ENCODE results near the gene HDAC5. TPM values are rescaled to one million over a fixed set of nuclear protein-coding genes. Genes with fewer than 3 reads are reported as not detected.
A peak's percentile ranks its signal among the peaks of the same experiment; 100 is the strongest.

HDAC5 gene
- total RNA-seq, 1 donor, result 36.7 TPM

- DNase-seq (ENCODE audit: low read depth), result peak; percentile 85
- TF ChIP-seq CTCF (IDR thresholded peaks at IDR 0.05; ENCODE audit: insufficient read depth, low read depth, low read length), result peak; percentile 9
Observed at GRCh38 chr17:44097110-44097958, 26.1 kb downstream of the HDAC5 start.

DNA sequence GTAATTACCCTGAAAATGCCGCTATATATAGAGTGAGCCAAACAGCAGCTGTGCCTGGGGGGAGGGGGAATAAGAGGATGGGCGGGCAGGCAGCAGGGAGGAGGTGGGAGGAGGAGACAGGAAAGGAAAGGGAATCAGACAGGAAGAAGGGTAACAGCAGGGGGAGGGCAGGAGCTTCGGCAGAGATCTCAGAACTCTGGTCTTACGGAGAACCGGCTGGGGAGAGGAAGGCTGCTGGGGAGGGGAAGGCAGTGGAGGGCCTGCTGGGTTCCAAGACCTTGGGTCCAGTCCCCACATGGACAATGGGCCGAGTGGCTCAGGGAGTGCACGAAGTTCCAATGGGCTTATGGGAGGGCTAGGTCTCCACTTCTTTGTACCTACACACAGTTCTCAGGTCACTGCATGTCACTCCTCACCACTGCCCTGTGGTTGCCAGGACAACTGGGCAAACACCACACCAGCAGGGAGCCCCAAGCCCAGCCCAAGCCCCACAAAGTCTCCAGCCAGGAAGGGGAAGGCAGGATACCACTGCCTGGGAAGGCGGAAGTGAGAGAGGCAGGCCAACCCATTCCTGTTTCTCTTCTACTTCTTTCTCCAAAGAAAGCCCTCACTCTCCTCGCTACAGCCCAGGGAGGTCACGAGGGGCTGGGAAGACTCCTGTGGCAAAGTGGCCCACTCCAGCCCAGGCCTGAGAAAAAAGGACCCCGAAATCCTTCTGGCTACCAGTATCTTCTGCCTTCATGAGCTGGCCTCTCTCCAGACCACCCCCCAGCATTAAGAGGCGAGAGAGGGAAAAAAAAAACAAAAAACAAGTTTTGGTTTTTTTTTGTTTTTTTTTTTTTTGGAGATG is 27.6 kb downstream of the HDAC5 start:
- H3K4me3 ChIP-seq (ENCODE audit: low read depth, low read length), result peak overlapping the region; percentile 40
- TF ChIP-seq CTCF (IDR thresholded peaks at IDR 0.05; ENCODE audit: insufficient read depth, low read depth, low read length), result peak; percentile 44
- DNase-seq (ENCODE audit: low read depth), result peak; percentile 96

More at GRCh38 chr17:44097110-44097958, 26.1 kb downstream of the HDAC5 start:
- H3K4me3 ChIP-seq (ENCODE audit: low read depth, low read length), result no peak overlapping the region

DNA sequence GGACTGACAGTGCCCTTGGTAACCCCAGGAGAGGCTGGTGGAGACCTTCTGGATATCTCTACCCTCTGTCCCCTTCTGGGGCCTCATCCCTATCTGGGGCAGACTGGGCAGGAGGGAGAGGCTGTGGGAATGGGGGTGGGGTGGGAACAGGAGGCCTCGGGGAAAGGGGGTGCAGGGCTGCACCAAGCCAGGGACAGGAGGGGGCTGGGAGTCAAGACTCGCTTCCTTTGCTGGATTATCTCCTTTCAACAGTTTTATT is 28.1 kb downstream of the HDAC5 start:
- no peak for DNase-seq (ENCODE audit: low read depth)
- H3K4me3 ChIP-seq (ENCODE audit: low read depth, low read length), result no peak overlapping the region
- TF ChIP-seq CTCF (IDR thresholded peaks at IDR 0.05; ENCODE audit: insufficient read depth, low read depth, low read length), result no peak

DNA sequence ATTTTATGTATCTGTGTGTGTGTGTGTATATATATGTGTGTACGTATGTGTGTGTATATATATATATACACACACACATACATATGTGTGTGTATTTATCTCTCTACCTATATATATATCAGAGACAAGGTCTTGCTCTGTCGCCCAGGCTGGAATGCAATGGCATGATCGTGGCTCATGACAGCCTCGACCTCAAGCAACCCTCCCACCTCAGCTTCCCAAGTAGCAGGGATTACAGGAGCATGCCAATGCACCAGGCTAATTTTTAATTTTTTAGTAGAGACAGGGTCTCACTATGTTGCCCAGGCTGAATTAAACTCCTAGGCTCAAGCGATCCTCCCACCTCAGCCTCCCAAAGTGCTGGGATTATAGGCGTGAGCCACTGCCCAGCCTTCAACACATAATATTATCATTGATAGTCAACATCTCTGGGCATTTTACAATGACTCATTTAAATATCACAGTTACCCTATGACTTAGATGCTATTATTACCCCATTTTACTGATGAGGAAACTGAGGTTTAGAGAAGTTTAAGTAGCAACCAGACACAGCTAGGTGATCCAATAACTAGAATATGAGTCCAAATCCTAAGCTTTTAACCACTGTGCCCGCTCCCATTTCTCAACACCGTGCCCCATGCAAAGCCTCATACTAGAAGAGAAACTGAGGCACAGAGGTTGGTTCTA is 28.6 kb downstream of the HDAC5 start:
- H3K4me3 ChIP-seq (ENCODE audit: low read depth, low read length), result no peak overlapping the region
- no peak for TF ChIP-seq CTCF (IDR thresholded peaks at IDR 0.05; ENCODE audit: insufficient read depth, low read depth, low read length)
- no peak for DNase-seq (ENCODE audit: low read depth)

GRCh38 chr17:44093231-44093900 is 30.1 kb downstream of the HDAC5 start:
- no peak for DNase-seq (ENCODE audit: low read depth)
- no peak for TF ChIP-seq CTCF (IDR thresholded peaks at IDR 0.05; ENCODE audit: insufficient read depth, low read depth, low read length)
- no peak overlapping the region for H3K4me3 ChIP-seq (ENCODE audit: low read depth, low read length)

- no peak overlapping the region for H3K4me3 ChIP-seq (ENCODE audit: low read depth, low read length)
- no peak for TF ChIP-seq CTCF (IDR thresholded peaks at IDR 0.05; ENCODE audit: insufficient read depth, low read depth, low read length)
- no peak for DNase-seq (ENCODE audit: low read depth)
Observed at GRCh38 chr17:44092051-44092450, 31.4 kb downstream of the HDAC5 start.
